K562 (cell line): Measurements from ENCODE around the gene CEBPE. TPM values are rescaled to one million over a fixed set of nuclear protein-coding genes. Genes with fewer than 3 reads are reported as not detected.

Source experiments
- ARID1B ChIP-seq: fragments of 450-650 bp; IDR thresholded peaks from 2 replicates; pipeline ENCODE4 v1.6.1; 2016; ENCODE audit warnings: antibody characterized with exemption, mild to moderate bottlenecking, inconsistent platforms
- CBFA2T3 ChIP-seq: fragments of 450-650 bp; IDR thresholded peaks from 2 replicates; pipeline ENCODE4 v1.6.1; 2017
- E2F3 ChIP-seq: fragments of 250-450 bp; sonication (Bioruptor Pico); IDR thresholded peaks from 2 replicates; pipeline ENCODE4 v1.4.0; 2020; ENCODE audit warnings: mild to moderate bottlenecking
- EP400 ChIP-seq: fragments of 450-650 bp; IDR thresholded peaks from 2 replicates; pipeline ENCODE4 v1.6.1; 2017; ENCODE audit warnings: antibody characterized with exemption, mild to moderate bottlenecking, moderate library complexity
- ESRRB ChIP-seq: fragments of 250-450 bp; sonication (Bioruptor Pico); IDR thresholded peaks from 2 replicates; pipeline ENCODE4 v1.5.0; 2020; ENCODE audit warnings: mild to moderate bottlenecking, moderate library complexity, borderline replicate concordance
- FOXM1 ChIP-seq, 2 experiments: fragments of 450-650 bp in 1 of 2; sonication (generic) in 1 of 2; formaldehyde crosslinking in 1 of 2; IDR thresholded peaks; 2 replicates each; pipeline versions ENCODE4 v1.6.1 to v1.9.0; 2017 to 2022; ENCODE audit warnings: low read depth in 2 of 2, mild to moderate bottlenecking in 2 of 2, missing genetic modification reagents in 1 of 2, moderate library complexity in 1 of 2
- IRF9 ChIP-seq: fragments of 450-650 bp; IDR thresholded peaks from 2 replicates; pipeline ENCODE4 v1.6.1; 2016; ENCODE audit warnings: missing biosample characterization, missing genetic modification characterization
- LCOR ChIP-seq: sonication (generic); formaldehyde crosslinking; IDR thresholded peaks from 2 replicates; pipeline ENCODE4 v1.8.0; 2022; ENCODE audit warnings: mild to moderate bottlenecking, missing genetic modification reagents
- NCOA2 ChIP-seq, 2 experiments: fragments of 450-650 bp; IDR thresholded peaks; 2 replicates each; pipeline ENCODE4 v1.6.1; 2018; ENCODE audit warnings: mild to moderate bottlenecking in 2 of 2, moderate library complexity in 1 of 2; ENCODE audit not compliant: partially characterized antibody in 2 of 2
- POLR2AphosphoS5 ChIP-seq: IDR thresholded peaks from 2 replicates; pipeline ENCODE4 v1.6.1; 2011; ENCODE audit warnings: mild to moderate bottlenecking, low read depth, low read length, moderate library complexity; ENCODE audit not compliant: control insufficient read depth, insufficient read depth
- POLR2B ChIP-seq: fragments of 450-650 bp; IDR thresholded peaks from 2 replicates; pipeline ENCODE4 v1.6.1; 2018; ENCODE audit warnings: low read depth; ENCODE audit not compliant: partially characterized antibody
- RBM25 ChIP-seq: fragments of 200-400 bp; formaldehyde crosslinking; IDR thresholded peaks from 2 replicates; pipeline ENCODE4 v1.6.1; 2018; ENCODE audit warnings: low read length, low read depth, moderate library complexity; ENCODE audit not compliant: severe bottlenecking
- SAFB ChIP-seq: fragments of 200-400 bp; formaldehyde crosslinking; IDR thresholded peaks from 2 replicates; pipeline ENCODE4 v1.6.1; 2017; ENCODE audit warnings: low read depth, low read length, borderline replicate concordance
- TARDBP ChIP-seq: fragments of 450-650 bp; IDR thresholded peaks from 2 replicates; pipeline ENCODE4 v1.6.1; 2016
- U2AF1 ChIP-seq: fragments of 200-400 bp; formaldehyde crosslinking; optimal IDR thresholded peaks from 2 replicates; pipeline ENCODE3; 2017; ENCODE audit warnings: mild to moderate bottlenecking, low read depth, low read length, moderate library complexity
- ZBED1 ChIP-seq: IDR thresholded peaks from 2 replicates; pipeline ENCODE4 v1.6.1; 2014
- ZBTB17 ChIP-seq: fragments of 450-650 bp; formaldehyde crosslinking; IDR thresholded peaks from 2 replicates; pipeline ENCODE4 v1.4.0; 2020; ENCODE audit warnings: mild to moderate bottlenecking
- ZBTB49 ChIP-seq: sonication (generic); formaldehyde crosslinking; IDR thresholded peaks from 2 replicates; pipeline ENCODE4 v1.8.0; 2022; ENCODE audit warnings: missing genetic modification reagents, mild to moderate bottlenecking, borderline replicate concordance
- ZFP36 ChIP-seq: fragments of 150-350 bp; IDR thresholded peaks from 2 replicates; pipeline ENCODE4 v1.6.1; 2018; ENCODE audit warnings: low read length, low read depth; ENCODE audit not compliant: partially characterized antibody
- ZNF277 ChIP-seq: fragments of 250-450 bp; sonication (Bioruptor Pico); IDR thresholded peaks from 2 replicates; pipeline ENCODE4 v1.8.0; 2022; ENCODE audit warnings: inconsistent platforms, mild to moderate bottlenecking, moderate library complexity, borderline replicate concordance
- polyA plus RNA-seq, 8 experiments: library from polyadenylated mRNA; depleted of rRNA in 4 of 8; stranded (reverse) in 5 of 8; unstranded in 3 of 8; fragments of >200 nt; fragmentation: Nextera tagmentation in 2 of 8; fragmentation: Illumina TruSeq in 1 of 8; extraction: Ambion mirVana in 2 of 8; extraction: Trizol in 1 of 8; gene quantifications; 2 replicates each; pipeline versions ENCODE4 v1.2.1 to v1.2.3, GENCODE V29; 2011 to 2014; ENCODE audit warnings: inconsistent platforms in 1 of 8, missing spikeins in 1 of 8
- total RNA-seq, 7 experiments: library from RNA; depleted of rRNA in 6 of 7; stranded (reverse); fragments of >200 nt in 6 of 7; fragmentation: Illumina TruSeq in 2 of 7; extraction: Trizol in 2 of 7; gene quantifications; 2 replicates each; pipeline versions ENCODE4 v1.2.1 to v1.2.3, GENCODE V29; 2011 to 2021; ENCODE audit warnings: low replicate concordance in 1 of 7
- TF ChIP-seq, protein P1 (sequence below), 3 experiments: fragments of 200-800 bp in 1 of 3; sonication (Bioruptor generic) in 1 of 3; sonication (generic) in 1 of 3; formaldehyde crosslinking in 1 of 3; IDR thresholded peaks; 2 replicates each; pipeline versions ENCODE4 v1.6.1 to v1.8.0; 2016 to 2022; ENCODE audit warnings: mild to moderate bottlenecking in 2 of 3, missing compliant biosample characterization in 2 of 3, missing genetic modification characterization in 2 of 3, missing genetic modification reagents in 1 of 3

CEBPE gene
- total and polyA plus RNA-seq, 9 of the 15 experiments (the other 6 are each of a cell fraction or from before 2014, with no cell fraction given), result 0.09 to 0.15 (median 0.13) TPM; not detected in 6

DNA sequence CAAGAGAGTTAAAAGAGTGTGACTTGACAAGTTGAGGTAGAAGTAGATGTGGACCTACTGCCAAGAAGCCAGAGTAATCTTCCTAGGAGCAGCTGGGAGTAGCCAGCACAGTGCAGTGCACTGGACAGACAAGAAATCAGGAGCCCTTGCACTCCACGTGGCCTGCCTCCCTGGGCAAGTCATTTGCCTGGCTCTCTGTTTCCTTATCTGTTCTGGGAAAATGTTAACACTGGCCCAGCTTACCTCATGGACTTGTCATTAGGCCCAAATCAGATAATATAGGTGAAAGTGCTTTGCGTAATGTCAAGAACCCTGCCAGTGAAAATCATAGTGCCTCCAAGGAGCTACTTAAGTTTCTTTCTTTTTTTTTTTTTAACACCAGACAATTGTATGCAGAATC, 45.2 kb upstream of the CEBPE start (continued):
- TF ChIP-seq ZFP36 (peak; percentile 17), E2F3 (CRISPR knock-in tag) (no peak), ZBTB49 (CRISPR knock-in tag) (no peak), TARDBP (no peak), U2AF1 (no peak), LCOR (CRISPR knock-in tag) (no peak), SAFB (no peak), NCOA2 (IDR thresholded peaks at IDR 0.05; ENCODE audit: partially characterized antibody in 2 of 2) (no peak), ARID1B (peak; percentile 85), IRF9 (tag) (no peak), ZNF277 (CRISPR knock-in tag) (no peak), CBFA2T3 (peak; percentile 78), ZBED1 (no peak), POLR2AphosphoS5 (no peak), EP400 (peak; percentile 70; the same call in 1 of the 2 replicates), ESRRB (CRISPR knock-in tag) (no peak), ZBTB17 (CRISPR knock-in tag) (no peak), FOXM1 (IDR thresholded peaks at IDR 0.05; ENCODE audit: low read depth) (no peak), FOXM1 (CRISPR knock-in tag; IDR thresholded peaks at IDR 0.05; ENCODE audit: low read depth) (no peak), POLR2B (no peak), RBM25 (no peak)
- TF ChIP-seq, protein P1, sequence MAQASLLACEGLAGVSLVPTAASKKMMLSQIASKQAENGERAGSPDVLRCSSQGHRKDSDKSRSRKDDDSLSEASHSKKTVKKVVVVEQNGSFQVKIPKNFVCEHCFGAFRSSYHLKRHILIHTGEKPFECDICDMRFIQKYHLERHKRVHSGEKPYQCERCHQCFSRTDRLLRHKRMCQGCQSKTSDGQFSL (CRISPR knock-in tag; IDR thresholded peaks at IDR 0.05), result no peak
- TF ChIP-seq, protein P1 (tag; IDR thresholded peaks at IDR 0.05), result no peak
